Ovary (tissue), 3 donors: Measurements from ENCODE around the gene PMPCA.

Source experiments
- EP300 ChIP-seq: sonication (generic); formaldehyde crosslinking; IDR thresholded peaks from one replicate; pipeline ENCODE4 v1.6.1; 2017; ENCODE audit warnings: antibody characterized with exemption
- POLR2A ChIP-seq: fragments of 450-650 bp; IDR thresholded peaks from one replicate; pipeline ENCODE4 v1.6.1; 2017; ENCODE audit warnings: antibody characterized with exemption, mild to moderate bottlenecking, moderate library complexity
- TF ChIP-seq, protein P1 (sequence below), 3 donors: fragments of 450-650 bp in 2 of 3; fragments of 200-600 bp in 1 of 3; IDR thresholded peaks; one replicate each; pipeline versions ENCODE4 v1.5.1 to v1.8.0; 2016 to 2022; ENCODE audit warnings: antibody characterized with exemption in 3 of 3, mild to moderate bottlenecking in 1 of 3
- donor health status: DM: no; HTN: no; CAD: no.

DNA sequence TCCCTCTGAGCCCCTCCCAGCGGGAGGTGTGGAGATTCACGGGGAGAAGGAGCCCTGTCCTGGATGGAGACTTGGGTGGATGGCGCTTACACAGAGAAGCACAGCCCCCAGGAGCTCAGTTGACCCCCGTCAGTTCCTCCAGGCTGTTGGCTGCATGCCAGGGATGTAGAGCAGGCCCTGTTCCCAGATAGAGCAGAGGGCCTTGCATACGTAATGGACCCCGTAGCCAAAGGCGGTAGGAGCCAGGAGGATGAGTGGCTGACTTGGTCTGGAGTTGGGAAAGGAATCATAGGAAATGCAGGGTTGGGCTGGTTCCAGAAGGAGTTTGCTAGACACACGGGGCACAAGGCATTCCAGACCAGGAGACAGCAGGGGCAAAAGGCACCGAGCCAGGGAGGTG, 2.5 kb downstream of the PMPCA start:
- TF ChIP-seq, protein P1, sequence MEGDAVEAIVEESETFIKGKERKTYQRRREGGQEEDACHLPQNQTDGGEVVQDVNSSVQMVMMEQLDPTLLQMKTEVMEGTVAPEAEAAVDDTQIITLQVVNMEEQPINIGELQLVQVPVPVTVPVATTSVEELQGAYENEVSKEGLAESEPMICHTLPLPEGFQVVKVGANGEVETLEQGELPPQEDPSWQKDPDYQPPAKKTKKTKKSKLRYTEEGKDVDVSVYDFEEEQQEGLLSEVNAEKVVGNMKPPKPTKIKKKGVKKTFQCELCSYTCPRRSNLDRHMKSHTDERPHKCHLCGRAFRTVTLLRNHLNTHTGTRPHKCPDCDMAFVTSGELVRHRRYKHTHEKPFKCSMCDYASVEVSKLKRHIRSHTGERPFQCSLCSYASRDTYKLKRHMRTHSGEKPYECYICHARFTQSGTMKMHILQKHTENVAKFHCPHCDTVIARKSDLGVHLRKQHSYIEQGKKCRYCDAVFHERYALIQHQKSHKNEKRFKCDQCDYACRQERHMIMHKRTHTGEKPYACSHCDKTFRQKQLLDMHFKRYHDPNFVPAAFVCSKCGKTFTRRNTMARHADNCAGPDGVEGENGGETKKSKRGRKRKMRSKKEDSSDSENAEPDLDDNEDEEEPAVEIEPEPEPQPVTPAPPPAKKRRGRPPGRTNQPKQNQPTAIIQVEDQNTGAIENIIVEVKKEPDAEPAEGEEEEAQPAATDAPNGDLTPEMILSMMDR (IDR thresholded peaks at IDR 0.05): no peak
- TF ChIP-seq POLR2A (no peak), EP300 (no peak)
